ENCODE data around the gene RNF220.
"Not testable (repeated sequence)": the region's sequence is repeated elsewhere in the genome, so short reads cannot be mapped to it uniquely, and the experiment has no call there.

RNF220 gene

DNA sequence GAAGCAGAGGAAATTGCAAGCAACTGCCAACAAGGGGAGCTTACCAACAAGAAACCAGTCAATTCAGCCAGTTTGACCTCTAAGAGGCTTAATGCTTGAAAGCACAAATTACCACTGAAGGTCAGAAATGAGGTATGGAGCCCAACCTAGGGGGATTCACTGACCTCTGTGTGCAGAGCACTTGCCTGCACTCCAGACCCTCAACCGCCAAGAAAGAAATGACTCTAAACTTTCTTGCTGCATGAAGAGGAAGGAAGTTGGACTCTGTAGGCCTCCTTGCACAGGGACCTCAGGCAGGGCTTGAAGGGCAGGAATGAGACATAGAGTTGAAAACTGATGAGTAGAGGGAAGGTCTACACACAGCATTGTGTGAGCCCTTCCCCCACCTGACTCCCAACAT is 279.5 kb downstream of the RNF220 start:
- no peak for DNase-seq

DNA sequence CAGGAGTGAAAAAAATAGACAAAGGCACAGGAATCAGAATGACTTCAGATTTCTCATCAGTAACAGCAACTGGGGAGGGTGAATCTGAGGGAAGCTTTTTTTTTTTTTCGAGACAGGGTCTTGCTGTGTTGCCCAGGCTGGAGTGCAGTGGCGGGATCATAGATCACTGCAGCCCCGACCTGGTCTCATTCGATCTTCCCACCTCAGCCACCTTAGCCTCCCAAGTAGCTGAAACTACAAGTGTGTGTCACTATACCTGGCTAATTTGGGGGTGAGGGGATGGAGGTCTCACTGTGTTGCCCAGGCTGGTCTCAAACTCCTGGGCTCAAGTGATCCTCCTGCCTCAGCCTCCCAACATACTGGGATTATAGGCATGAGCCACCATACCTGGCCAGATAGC is 280.2 kb downstream of the RNF220 start:
- DNase-seq: no peak

DNA sequence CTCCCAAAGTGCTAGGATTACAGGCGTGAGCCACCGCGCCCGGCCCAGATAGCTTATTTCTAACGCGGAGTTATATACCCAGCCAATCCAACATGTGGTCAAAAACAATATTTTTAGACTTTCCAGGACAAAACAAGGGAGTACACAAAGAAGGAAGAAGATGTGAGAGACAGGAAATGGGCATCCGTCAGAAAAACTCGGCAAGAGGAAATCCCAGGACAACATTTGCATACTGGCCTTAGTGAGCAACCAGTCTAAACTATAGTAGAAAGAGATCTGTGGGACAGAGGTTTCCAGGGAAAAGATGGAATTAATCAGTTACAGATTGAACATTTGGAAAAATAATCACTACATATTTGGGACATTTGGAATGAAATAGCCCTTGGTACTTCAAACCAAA is 280.8 kb downstream of the RNF220 start:
- DNase-seq: no peak

DNA sequence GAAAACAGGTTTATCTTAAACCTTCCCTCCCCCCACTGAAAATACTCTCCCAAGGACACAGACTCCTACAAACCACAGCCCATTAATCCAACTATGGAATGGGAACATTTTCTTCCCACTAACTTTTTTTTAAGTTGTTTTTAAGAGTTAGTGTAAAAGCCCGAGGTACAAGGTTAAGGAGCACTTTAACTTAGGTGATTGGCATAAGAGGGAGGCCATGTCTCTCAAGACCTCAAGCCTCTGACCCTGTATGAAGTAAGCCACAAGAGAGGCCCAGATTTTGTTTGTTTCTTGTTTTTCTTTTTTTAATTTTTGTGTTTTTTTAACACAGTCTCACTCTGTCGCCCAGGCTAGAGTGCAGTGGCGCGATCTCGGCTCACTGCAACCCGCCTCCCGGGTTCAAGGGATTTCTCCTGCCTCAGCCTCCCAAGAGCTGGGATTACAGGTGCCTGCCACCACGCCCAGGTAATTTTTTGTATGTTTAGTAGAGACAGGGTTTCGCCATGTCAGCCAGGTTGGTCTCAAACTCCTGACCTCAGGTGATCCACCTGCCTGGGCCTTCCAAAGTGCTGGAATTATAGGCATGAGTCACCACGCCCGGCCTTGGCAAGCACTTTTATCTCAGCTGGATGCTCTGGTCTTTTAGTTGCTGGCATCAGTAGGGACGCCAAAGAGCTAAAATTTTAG is 283.8 kb downstream of the RNF220 start:
- DNase-seq: no peak

DNA sequence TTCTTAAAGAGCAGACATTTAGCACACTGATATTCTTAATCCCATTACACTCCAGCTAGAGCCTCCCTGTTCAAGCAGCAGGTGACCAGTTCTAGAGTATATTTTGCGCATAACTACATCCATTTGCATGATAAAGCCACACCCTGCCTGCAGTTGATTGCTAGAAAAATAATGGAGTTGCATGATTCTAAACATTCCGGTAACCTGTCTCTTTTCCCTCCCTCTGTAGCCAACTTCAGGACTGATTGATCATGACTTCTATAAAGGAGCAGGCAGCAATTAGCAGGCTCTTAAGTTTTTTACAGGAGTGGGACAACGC is 284.4 kb downstream of the RNF220 start:
- no peak for DNase-seq

DNA sequence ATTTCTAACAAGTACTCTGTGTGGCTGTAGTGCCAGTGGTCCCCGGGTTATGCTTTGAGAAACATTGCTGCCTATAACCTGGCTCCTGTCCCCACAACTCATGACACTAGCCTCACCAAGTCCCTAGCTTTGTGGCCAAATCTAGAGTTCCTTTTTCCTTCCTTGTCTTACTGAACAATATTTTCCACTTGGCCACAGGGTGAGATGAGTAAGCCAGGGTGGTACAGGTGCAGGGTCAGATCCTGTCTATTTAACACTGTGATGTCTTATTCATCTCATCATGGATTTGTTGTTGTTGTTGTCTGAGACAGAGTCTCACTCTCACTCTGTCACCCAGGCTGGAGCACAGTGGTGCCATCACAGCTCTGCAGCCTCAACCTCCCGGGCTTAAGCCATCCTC is 288.1 kb downstream of the RNF220 start:
- DNase-seq: no peak

DNA sequence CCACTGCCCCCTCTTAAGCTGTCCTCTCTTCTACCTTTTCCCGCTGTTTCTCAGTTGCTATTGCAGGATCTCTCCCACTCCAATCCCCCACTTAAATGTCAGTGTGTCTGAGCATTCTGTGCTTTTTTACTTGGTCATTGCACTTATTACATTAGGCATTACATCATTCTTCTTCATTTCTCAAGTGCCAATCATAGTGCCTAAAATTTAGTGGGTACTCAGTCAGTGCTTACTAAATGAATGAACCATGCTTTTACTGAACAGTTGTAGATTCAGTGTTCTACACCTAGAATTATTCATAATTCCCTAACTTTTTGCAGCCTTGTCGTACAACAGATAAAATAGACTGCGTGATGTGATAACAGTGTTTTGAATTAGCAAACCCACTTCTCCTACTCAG is 288.8 kb downstream of the RNF220 start:
- DNase-seq: no peak

DNA sequence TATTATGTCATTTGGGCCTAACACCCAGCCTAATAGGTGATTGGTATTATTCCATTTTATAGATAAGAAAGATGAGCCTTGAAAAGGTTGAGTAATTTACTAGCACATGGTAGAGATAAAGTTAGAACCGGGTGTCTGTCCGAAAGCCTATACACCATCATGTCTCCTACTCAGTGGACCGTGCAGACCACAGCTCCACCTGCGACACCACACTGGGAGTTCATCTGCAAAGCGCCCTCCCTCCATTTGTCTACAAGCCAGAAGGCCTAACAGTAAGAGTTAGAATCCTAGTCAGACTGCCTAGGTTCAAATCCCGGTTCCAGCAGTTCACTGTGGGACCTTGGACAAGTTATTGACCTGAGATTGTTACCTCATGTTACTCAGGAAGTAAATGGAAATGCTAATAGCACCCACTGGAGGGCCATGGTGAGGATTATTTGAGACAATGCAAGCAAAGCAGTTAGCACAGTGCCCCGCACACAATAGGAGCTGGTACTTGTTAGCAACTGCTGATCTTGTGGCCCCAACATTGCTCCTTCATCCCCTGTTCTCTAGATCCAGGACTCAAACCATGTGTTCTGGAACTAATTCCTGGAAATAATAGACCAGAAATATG is 289.9 kb downstream of the RNF220 start:
- DNase-seq: no peak

DNA sequence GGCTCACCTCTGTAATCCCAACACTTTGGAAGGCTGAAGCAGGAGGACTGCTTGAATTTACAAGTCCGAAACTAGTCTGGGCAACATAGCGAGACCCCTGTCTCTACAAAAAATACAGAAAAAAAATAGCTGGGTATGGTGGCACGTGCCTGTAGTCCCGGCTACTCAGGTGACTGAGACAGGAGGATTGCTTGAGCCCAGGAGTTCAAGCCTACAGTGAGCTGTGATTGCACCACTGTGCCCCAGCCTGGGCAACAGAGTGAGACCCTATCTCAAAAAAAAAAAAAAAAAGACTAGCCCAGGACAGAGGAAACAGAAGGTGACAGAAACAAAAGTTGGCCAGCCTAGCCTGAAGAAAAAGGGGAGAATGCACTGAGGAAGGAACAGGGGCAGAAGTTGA is 290.6 kb downstream of the RNF220 start:
- DNase-seq: no peak

DNA sequence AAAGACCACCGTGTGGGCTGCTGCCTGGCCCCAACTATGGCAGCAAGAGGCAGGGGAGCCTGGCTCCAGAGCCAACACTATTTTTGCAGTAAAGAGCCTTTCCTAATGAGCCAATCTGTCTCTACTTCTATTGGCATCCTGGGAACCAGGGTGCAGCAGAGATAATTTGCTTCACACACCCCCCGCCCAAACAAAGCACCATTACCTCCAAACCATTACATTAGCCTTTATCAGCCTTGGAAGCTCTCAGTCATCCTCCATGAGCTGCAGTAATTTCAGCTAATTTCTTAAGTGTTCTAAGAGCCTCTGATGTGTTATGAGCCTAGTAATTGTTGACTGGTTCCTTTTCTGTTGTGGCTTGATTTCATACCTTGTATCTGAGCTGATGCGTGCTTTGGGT is 291.0 kb downstream of the RNF220 start:
- no peak for DNase-seq

DNA sequence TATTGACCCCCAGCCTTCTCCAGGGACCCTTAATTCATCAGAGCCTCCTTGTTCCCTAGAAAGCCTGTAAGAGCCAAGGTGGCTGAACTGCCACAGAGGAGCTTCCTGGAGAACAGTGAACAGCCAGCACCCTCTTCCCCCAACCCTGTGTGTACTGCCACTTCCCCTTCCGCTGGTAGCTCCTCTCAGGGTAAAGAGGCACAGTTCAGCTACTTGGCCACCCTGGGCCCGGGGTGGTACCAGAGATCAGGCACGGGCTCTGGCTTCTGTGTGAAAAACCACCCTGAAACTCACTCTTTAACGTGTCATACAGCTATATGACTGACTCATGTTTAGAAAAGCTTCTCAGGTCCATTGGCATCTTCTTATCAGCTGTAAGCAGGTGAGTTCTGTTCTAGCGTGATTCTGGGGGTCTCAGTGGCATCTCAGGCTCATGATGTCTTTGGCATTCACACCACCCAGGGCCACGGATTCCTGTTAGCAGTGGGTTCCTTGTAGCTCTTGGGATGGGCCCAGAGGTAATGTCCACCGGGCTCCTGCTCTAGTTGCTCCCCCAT is 291.8 kb downstream of the RNF220 start:
- DNase-seq: peak in 1 of 4 experiments; percentile 4

DNA sequence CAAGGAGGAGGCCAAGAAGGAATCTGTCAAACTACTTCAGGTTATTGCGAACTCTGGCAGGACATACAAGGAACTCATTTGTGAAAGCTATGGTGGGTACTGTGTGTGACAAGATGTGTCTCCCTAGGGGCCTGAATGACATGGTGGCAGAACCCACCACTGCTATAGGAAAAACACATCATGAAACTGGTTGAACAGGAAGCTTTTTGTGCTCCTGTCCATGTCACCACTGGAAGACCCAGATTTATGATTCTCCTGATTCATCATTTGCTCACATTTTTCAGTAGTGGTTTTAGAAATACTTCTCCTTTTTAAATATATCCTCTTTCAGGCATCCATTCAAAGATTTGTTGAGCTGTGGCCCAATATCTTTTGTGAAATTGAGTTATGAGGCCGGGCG is 293.1 kb downstream of the RNF220 start:
- no peak for DNase-seq

DNA sequence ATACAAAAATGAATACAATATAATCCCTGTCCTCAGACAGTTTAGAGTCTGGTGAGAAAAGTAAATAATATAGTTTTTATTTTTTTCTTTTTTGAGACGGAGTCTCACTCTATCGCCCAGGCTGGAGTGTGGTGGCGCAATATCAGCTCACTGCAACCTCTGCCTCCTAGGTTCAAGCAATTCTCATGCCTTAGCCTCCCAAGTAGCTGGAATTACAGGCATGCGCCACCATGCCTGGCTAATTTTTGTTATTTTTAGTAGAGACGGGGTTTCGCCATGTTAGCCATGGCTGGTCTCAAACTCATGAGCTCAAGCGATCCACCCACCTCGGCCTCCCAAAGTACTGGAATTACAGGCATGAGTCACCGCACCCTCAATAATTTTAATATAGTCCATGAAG is 294.3 kb downstream of the RNF220 start:
- not testable (repeated sequence) for DNase-seq

DNA sequence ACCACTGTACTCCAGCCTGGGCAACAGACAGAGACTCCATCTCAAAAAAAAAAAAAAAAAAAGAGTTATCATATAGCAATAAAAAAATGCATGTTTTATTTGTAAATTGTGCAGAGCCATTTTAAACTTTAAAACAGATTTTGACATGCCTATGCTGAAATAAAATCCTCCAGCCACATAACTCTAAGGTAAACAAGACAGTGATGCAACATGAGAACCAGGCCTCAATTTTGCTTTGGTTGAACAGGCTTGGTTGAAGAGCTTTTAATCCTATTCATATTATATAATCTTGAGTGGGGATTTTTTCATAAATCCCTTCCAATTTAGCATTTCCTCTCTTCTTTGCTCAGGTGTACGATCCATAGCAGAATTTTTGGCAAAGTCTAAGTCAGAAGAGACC is 295.5 kb downstream of the RNF220 start:
- DNase-seq: no peak

DNA sequence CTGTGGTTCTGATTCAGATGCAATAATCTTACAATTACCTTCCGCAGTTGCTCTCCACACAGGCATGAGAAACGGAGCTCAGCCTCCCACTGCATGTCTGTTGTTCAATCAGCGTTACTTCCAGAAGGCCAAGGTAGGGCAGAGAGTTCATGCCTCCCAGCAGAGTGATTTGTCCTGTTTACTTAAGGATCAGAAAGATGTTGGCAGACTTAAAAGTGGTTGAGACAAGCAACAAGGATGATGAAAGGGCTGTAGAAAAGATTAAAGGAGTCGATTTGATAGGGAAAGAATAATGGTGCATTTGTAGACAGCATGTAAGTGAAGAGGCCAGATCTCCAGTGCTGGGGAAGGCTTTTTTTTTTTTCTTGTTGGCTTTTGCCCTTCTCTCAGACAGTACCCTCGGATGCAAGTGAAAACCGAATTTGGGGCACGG is 296.1 kb downstream of the RNF220 start:
- DNase-seq: no peak
